HFFc6 (cell line): ENCODE data around the gene KRT77. TPM values are rescaled to one million over a fixed set of nuclear protein-coding genes. Genes with fewer than 3 reads are reported as not detected.
"Not testable (repeated sequence)": the region's sequence is repeated elsewhere in the genome, so short reads cannot be mapped to it uniquely, and the experiment has no call there.

ENCODE experiments used
- DNase-seq: peaks from one replicate; pipeline ENCODE4 v3.0.0-alpha.2; 2018
- H3K27ac Mint-ChIP-seq: 2 replicates; pipeline ENCODE4 v1.8.0; 2020; ENCODE audit warnings: mild to moderate bottlenecking, mixed read lengths
- H3K27me3 Mint-ChIP-seq: 2 replicates; pipeline ENCODE4 v1.8.0; 2021; ENCODE audit warnings: mild to moderate bottlenecking, moderate library complexity, mixed read lengths; ENCODE audit not compliant: insufficient read depth
- H3K36me3 Mint-ChIP-seq: 2 replicates; pipeline ENCODE4 v1.8.0; 2021; ENCODE audit warnings: low read depth, mixed read lengths
- H3K4me1 Mint-ChIP-seq: 2 replicates; pipeline ENCODE4 v1.8.0; 2020; ENCODE audit warnings: low read depth, mixed read lengths
- H3K4me3 Mint-ChIP-seq: 2 replicates; pipeline ENCODE4 v1.8.0; 2020; ENCODE audit warnings: mild to moderate bottlenecking, moderate library complexity, mixed read lengths
- H3K9me3 Mint-ChIP-seq: 2 replicates; pipeline ENCODE4 v1.8.0; 2020; ENCODE audit warnings: mild to moderate bottlenecking, mixed read lengths
- CTCF ChIP-seq: fragments of 200-600 bp; sonication (generic); IDR thresholded peaks from 2 replicates; pipeline ENCODE4 v1.5.0; 2021; ENCODE audit warnings: antibody characterized with exemption, mild to moderate bottlenecking
- total RNA-seq, 6 experiments: library from RNA; stranded (reverse); fragmentation: NEBNext Ultra II Directional; extraction: Animal tissue kit (Norgen Biotek cat#: 25700); gene quantifications; 2 replicates in 1 of 6; 3 replicates in 5 of 6; pipeline ENCODE4 v1.2.3, GENCODE V29; 2021

The KRT77 gene
- total RNA-seq, 6 experiments from 2014 or later = not detected

- Mint-ChIP-seq H3K4me1 (no peaks in the 10 kb centered on the region; the same call in 1 of the 2 replicates), H3K4me3 (no peak overlapping the region), H3K36me3 (no peaks in the 10 kb centered on the region), H3K9me3 (no peaks in the 10 kb centered on the region), H3K27ac (no peak overlapping the region), H3K27me3 (peaks cover 26% of the 10 kb centered on the region)
- no peak for TF ChIP-seq CTCF
- no peak for DNase-seq
These were observed 30.1 kb downstream of the KRT77 start for GRCh38 chr12:52673217-52673616.

GRCh38 chr12:52672321-52672933, 30.9 kb downstream of the KRT77 start:
- no peaks in the 10 kb centered on the region; the same call in 1 of the 2 replicates for H3K4me1 Mint-ChIP-seq
- H3K27me3 Mint-ChIP-seq = peaks cover 27% of the 10 kb centered on the region
- H3K27ac Mint-ChIP-seq = no peak overlapping the region
- H3K36me3 Mint-ChIP-seq = no peaks in the 10 kb centered on the region
- no peak for TF ChIP-seq CTCF
- DNase-seq = peak; percentile 30
- no peak overlapping the region for H3K4me3 Mint-ChIP-seq
- no peaks in the 10 kb centered on the region for H3K9me3 Mint-ChIP-seq

- no peak overlapping the region for H3K4me3 Mint-ChIP-seq
- H3K36me3 Mint-ChIP-seq = no peaks in the 10 kb centered on the region
- H3K27me3 Mint-ChIP-seq = peaks cover 36% of the 10 kb centered on the region
- no peaks in the 10 kb centered on the region for H3K9me3 Mint-ChIP-seq
- no peak overlapping the region for H3K27ac Mint-ChIP-seq
- no peak for DNase-seq
- no peak for TF ChIP-seq CTCF
- H3K4me1 Mint-ChIP-seq = no peaks in the 10 kb centered on the region; the same call in 1 of the 2 replicates
These were observed 32.4 kb downstream of the KRT77 start for GRCh38 chr12:52670961-52671360.

DNA sequence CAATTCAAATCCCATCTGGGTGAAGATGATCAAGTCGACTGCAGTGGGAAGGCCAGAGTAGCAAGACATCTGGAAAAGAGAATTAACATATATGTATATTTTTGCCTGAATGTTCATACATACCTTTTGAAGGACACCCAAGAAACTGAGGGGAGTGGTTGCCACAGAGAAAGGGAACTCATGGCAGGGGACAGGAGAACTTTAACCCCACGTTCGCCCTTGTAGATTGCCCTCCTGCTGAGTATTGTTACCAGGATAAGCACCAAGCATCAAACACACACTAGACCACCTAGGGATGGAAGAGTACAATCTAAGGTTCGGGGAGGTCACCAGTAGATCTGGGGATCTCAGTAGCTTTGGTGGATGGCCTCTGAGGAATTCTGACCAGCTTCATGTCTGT, 32.8 kb downstream of the KRT77 start:
- H3K27me3 Mint-ChIP-seq = peaks cover 32% of the 10 kb centered on the region
- TF ChIP-seq CTCF = no peak
- H3K4me3 Mint-ChIP-seq = no peak overlapping the region
- no peaks in the 10 kb centered on the region for H3K9me3 Mint-ChIP-seq
- no peaks in the 10 kb centered on the region for H3K36me3 Mint-ChIP-seq
- no peak overlapping the region for H3K27ac Mint-ChIP-seq
- no peak for DNase-seq
- H3K4me1 Mint-ChIP-seq = no peaks in the 10 kb centered on the region; the same call in 1 of the 2 replicates

DNA sequence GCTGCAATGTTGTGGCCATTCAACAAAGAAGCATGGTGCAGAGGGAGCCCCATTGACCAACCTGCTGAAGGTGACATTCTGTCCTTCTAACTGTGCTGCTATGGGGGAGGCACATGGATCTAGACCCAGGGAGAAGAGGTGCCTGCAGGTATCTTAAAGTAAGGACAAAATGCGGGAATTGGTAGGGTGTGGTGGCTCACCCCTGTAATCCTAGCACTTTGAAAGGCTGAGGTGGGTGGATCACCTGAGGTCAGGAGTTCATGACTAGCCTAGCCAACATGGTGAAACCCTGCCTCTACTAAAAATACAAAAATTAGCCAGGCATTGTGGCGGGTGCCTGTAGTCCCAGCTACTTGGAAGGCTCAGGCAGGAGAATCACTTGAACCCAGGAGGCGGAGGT, 33.4 kb downstream of the KRT77 start:
- not testable (repeated sequence) for H3K4me1 Mint-ChIP-seq, H3K9me3 Mint-ChIP-seq, H3K27ac Mint-ChIP-seq, H3K4me3 Mint-ChIP-seq, H3K36me3 Mint-ChIP-seq, DNase-seq
- peaks cover 32% of the 10 kb centered on the region for H3K27me3 Mint-ChIP-seq

DNA sequence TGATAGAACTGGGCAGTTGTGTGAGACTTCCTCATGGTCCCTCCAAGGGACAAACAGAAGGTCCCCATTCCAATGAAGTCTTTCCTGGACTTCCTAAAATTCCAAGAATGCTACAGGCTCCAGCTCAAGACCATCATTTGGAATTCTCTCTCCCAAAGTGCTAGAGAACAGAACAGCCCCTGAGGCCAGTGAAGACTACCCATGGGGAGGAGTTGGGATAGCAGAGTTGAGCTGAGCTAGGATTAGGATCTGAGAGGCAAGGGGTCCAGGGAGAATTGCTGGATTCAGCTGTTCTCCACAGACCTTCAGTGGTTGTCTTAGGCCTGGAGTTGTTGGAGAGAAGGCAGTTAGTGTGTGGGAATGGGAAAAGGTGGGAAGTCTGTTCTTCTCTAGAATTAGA, 33.9 kb downstream of the KRT77 start:
- H3K27me3 Mint-ChIP-seq = peaks cover 38% of the 10 kb centered on the region
- no peak overlapping the region for H3K4me3 Mint-ChIP-seq
- H3K27ac Mint-ChIP-seq = no peak overlapping the region
- no peaks in the 10 kb centered on the region for H3K36me3 Mint-ChIP-seq
- no peak for TF ChIP-seq CTCF
- no peaks in the 10 kb centered on the region for H3K9me3 Mint-ChIP-seq
- H3K4me1 Mint-ChIP-seq = no peaks in the 10 kb centered on the region; the same call in 1 of the 2 replicates
- DNase-seq = no peak
